HG03135 (cell line): Measurements from ENCODE around the gene UBE2Q2.

Source experiments
- ATAC-seq: cut with Tn5 transposase; IDR thresholded peaks from one replicate; pipeline ENCODE4 v1.9.1; 2021; ENCODE audit warnings: mild to moderate bottlenecking, moderate library complexity; ENCODE audit not compliant: unreplicated experiment

The UBE2Q2 gene

GRCh38 chr15:75921732-75922703, 78.8 kb downstream of the UBE2Q2 start:
- ATAC-seq, result no peak

GRCh38 chr15:75923756-75924155, 80.5 kb downstream of the UBE2Q2 start:
- ATAC-seq, result no peak

GRCh38 chr15:75924576-75924975, 81.3 kb downstream of the UBE2Q2 start:
- no peak for ATAC-seq

GRCh38 chr15:75925440-75925839, 82.2 kb downstream of the UBE2Q2 start:
- ATAC-seq, result no peak

GRCh38 chr15:75926931-75927330, 83.7 kb downstream of the UBE2Q2 start:
- ATAC-seq, result no peak

- no peak for ATAC-seq
Measured at GRCh38 chr15:75927601-75928000, 84.4 kb downstream of the UBE2Q2 start.

- ATAC-seq, result no peak
Measured at GRCh38 chr15:75928680-75929608, 85.7 kb downstream of the UBE2Q2 start.

GRCh38 chr15:75929799-75930565, 86.7 kb downstream of the UBE2Q2 start:
- ATAC-seq, result no peak

- ATAC-seq, result no peak
Measured at GRCh38 chr15:75930866-75931265, 87.6 kb downstream of the UBE2Q2 start.

- no peak for ATAC-seq
Measured at GRCh38 chr15:75942464-75942863, 99.2 kb downstream of the UBE2Q2 start.

- ATAC-seq, result no peak
Measured at GRCh38 chr15:75943246-75943645, 100.0 kb downstream of the UBE2Q2 start.

GRCh38 chr15:75943713-75944215, 100.5 kb downstream of the UBE2Q2 start:
- no peak for ATAC-seq

- no peak for ATAC-seq
Measured at GRCh38 chr15:75945953-75946352, 102.7 kb downstream of the UBE2Q2 start.

- no peak for ATAC-seq
Measured at GRCh38 chr15:75947092-75947491, 103.8 kb downstream of the UBE2Q2 start.

- ATAC-seq, result no peak
Measured at GRCh38 chr15:75948761-75949296, 105.6 kb downstream of the UBE2Q2 start.
